ENCODE measurements around the gene NDUFS1. TPM values are rescaled to one million over a fixed set of nuclear protein-coding genes. Genes with fewer than 3 reads are reported as not detected.

The NDUFS1 gene
- total RNA-seq, 2 experiments from 2014 or later = 81.2 to 89.3 TPM

- ATAC-seq (no peak), DNase-seq (no peak)
- Mint-ChIP-seq H3K4me3 (no peak overlapping the region), H3K9me3 (peaks cover under 1% of the 10 kb centered on the region), H3K36me3 (ENCODE audit: low read depth) (peaks cover 18% of the 10 kb centered on the region), H3K27me3 (no peaks in the 10 kb centered on the region), H3K27ac (no peak overlapping the region), H3K4me1 (ENCODE audit: low read depth) (peaks cover 41% of the 10 kb centered on the region)
- ChIA-PET POLR2A (no interaction called here), CTCF (no interaction called here)
- TF ChIP-seq CTCF (IDR thresholded peaks at IDR 0.05) = no peak
- intact Hi-C loops (cut with micrococcal nuclease) = no loop called here
These were observed 89.8 kb downstream of the NDUFS1 start for GRCh38 chr2:206069417-206069816.

DNA sequence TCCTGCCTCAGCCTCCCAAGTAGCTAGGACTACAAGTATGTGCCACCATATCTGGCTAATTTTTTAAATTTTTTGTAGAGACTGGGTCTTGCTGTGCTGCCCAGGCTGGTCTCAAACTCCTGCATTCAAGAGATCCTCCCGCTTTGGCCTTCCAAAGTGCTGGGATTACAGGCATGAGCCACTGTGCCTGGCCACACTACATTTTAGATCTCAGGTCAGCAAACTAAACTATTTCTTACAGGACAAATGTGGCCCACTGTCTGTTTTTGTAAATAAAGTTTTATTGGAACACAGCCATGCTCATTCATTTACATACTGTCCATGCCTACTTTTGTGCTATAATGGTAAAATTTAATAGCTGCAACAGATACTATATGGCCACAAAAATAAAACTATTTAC is 91.0 kb downstream of the NDUFS1 start:
- ChIA-PET POLR2A (no interaction called here), CTCF (interaction anchor here (1.3 kb wide), 1 partner anchor 10 kb away, joined by 3 read pairs; no protein-coding TSS in a partner anchor)
- no peak for TF ChIP-seq CTCF (IDR thresholded peaks at IDR 0.05)
- Mint-ChIP-seq H3K27me3 (no peaks in the 10 kb centered on the region), H3K27ac (no peak overlapping the region), H3K4me3 (no peak overlapping the region), H3K36me3 (ENCODE audit: low read depth) (peaks cover 23% of the 10 kb centered on the region), H3K4me1 (ENCODE audit: low read depth) (peaks cover 40% of the 10 kb centered on the region), H3K9me3 (peaks cover 1% of the 10 kb centered on the region)
- intact Hi-C loops (cut with micrococcal nuclease) = no loop called here
- ATAC-seq = no peak
- DNase-seq = no peak

Other genes with a start within 250 kb of the NDUFS1 start
- 10 to 100 TPM; 15.9 to 16.7 TPM for gene INO80D, start 73.3 kb downstream of the NDUFS1 start, total RNA-seq
- gene EEF1B2, start 451 bp upstream of the NDUFS1 start, total RNA-seq = 1,000 to 10,000 TPM; 1,168 to 1,169 TPM
- 10 to 100 TPM; 10.5 to 10.9 TPM for gene ZDBF2, start 115.2 kb upstream of the NDUFS1 start, total RNA-seq